IMR-90 (cell line): ENCODE data around the gene SF3A1. TPM values are rescaled to one million over a fixed set of nuclear protein-coding genes. Genes with fewer than 3 reads are reported as not detected.

Experiments
- ATAC-seq: fragments of 200-7000 bp; cut with Tn5 transposase; 2 replicates; pipeline ENCODE4 v1.9.1; 2020; ENCODE audit warnings: low read depth, mild to moderate bottlenecking, moderate library complexity
- BruUV-seq: library from RNA; stranded (reverse); fragments of 400-500 nt; replicated peaks from 2 replicates; lab custom pipeline; 2021; lab: Mats Ljungman, UMichigan
- CTCF ChIA-PET: fragments of 300-600 bp; formaldehyde crosslinking; extraction: SDS; loops from one replicate; lab custom pipeline; 2021; ENCODE audit warnings: antibody characterized with exemption; lab: Yijun Ruan, JAX
- POLR2A ChIA-PET: fragments of 300-600 bp; sonication (Branson Sonifier 250); formaldehyde crosslinking; loops from one replicate; lab custom pipeline; 2022; ENCODE audit warnings: antibody characterized with exemption; ENCODE audit not compliant: unreplicated experiment; lab: Charles Lee
- DNase-seq: peaks from one replicate; pipeline ENCODE4 v3.0.0; 2013
- H2AFZ ChIP-seq: replicated peaks from 2 replicates; pipeline ENCODE3; 2013; ENCODE audit warnings: low read length, mild to moderate bottlenecking; ENCODE audit not compliant: poor library complexity
- H2AK5ac ChIP-seq: 2 replicates; pipeline ENCODE4 v1.6.1; 2013; ENCODE audit warnings: low read depth, low read length, inconsistent platforms
- H2AK9ac ChIP-seq: replicated peaks from 2 replicates; pipeline ENCODE3; 2013; ENCODE audit warnings: mild to moderate bottlenecking, low read depth, low read length, moderate library complexity; ENCODE audit not compliant: poor library complexity
- H2BK120ac ChIP-seq: 2 replicates; pipeline ENCODE4 v1.6.1; 2013; ENCODE audit warnings: low read depth, low read length, inconsistent platforms
- H2BK15ac ChIP-seq: 3 replicates; pipeline ENCODE4 v1.6.1; 2013; ENCODE audit warnings: low read depth, low read length, inconsistent platforms
- H2BK20ac ChIP-seq: 2 replicates; pipeline ENCODE4 v1.6.1; 2013; ENCODE audit warnings: low read depth, mild to moderate bottlenecking, inconsistent platforms, low read length, moderate library complexity
- H2BK5ac ChIP-seq: 2 replicates; pipeline ENCODE4 v1.6.1; 2013; ENCODE audit warnings: mild to moderate bottlenecking, low read depth, low read length, inconsistent platforms; ENCODE audit not compliant: poor library complexity, severe bottlenecking
- H3K14ac ChIP-seq: replicated peaks from 2 replicates; pipeline ENCODE4 v1.6.1; 2013; ENCODE audit warnings: low read depth, low read length, inconsistent platforms
- H3K18ac ChIP-seq: 2 replicates; pipeline ENCODE4 v1.6.1; 2013; ENCODE audit warnings: low read depth, low read length, control low read depth
- H3K23ac ChIP-seq: 2 replicates; pipeline ENCODE4 v1.6.1; 2013; ENCODE audit warnings: low read depth, low read length, inconsistent platforms
- H3K27ac ChIP-seq: 2 replicates; pipeline ENCODE4 v1.5.1; 2013; ENCODE audit warnings: mild to moderate bottlenecking, control low read depth, low read length; ENCODE audit not compliant: insufficient read depth
- H3K27me3 ChIP-seq: 2 replicates; pipeline ENCODE4 v1.6.1; 2013; ENCODE audit warnings: low read length; ENCODE audit not compliant: control insufficient read depth, insufficient read depth
- H3K36me3 ChIP-seq: 2 replicates; pipeline ENCODE4 v1.6.1; 2013; ENCODE audit warnings: low read length, mixed read lengths; ENCODE audit not compliant: control insufficient read depth, insufficient read depth
- H3K4ac ChIP-seq: 2 replicates; pipeline ENCODE4 v1.6.1; 2013; ENCODE audit warnings: low read depth, low read length, inconsistent platforms
- H3K4me1 ChIP-seq: 2 replicates; pipeline ENCODE4 v1.6.1; 2013; ENCODE audit warnings: low read length, mixed read lengths; ENCODE audit not compliant: control insufficient read depth, insufficient read depth
- H3K4me2 ChIP-seq: 2 replicates; pipeline ENCODE4 v1.6.1; 2013; ENCODE audit warnings: low read depth, mild to moderate bottlenecking, control low read depth, low read length, moderate library complexity
- H3K4me3 ChIP-seq: 2 replicates; pipeline ENCODE4 v1.5.1; 2013; ENCODE audit warnings: low read depth, mild to moderate bottlenecking, control low read depth, low read length, moderate library complexity; ENCODE audit not compliant: insufficient read depth
- H3K56ac ChIP-seq: 2 replicates; pipeline ENCODE4 v1.6.1; 2013; ENCODE audit warnings: low read length, inconsistent platforms; ENCODE audit not compliant: insufficient read depth; ENCODE audit errors: extremely low read depth
- H3K79me1 ChIP-seq, 2 experiments: 2 replicates each; pipeline ENCODE4 v1.6.1; 2013; ENCODE audit warnings: low read length in 2 of 2, inconsistent platforms in 1 of 2, low read depth in 1 of 2
- H3K9ac ChIP-seq: 2 replicates; pipeline ENCODE4 v1.6.1; 2013; ENCODE audit warnings: low read depth, low read length, control low read depth
- H3K9me1 ChIP-seq: 2 replicates; pipeline ENCODE4 v1.6.1; 2013; ENCODE audit warnings: low read length, inconsistent platforms; ENCODE audit not compliant: insufficient read depth
- H3K9me3 ChIP-seq: 2 replicates; pipeline ENCODE4 v1.6.1; 2013; ENCODE audit warnings: low read length; ENCODE audit not compliant: control insufficient read depth, insufficient read depth
- H4K20me1 ChIP-seq: 2 replicates; pipeline ENCODE4 v1.6.1; 2013; ENCODE audit warnings: low read length, inconsistent platforms; ENCODE audit not compliant: insufficient read depth
- H4K5ac ChIP-seq: 2 replicates; pipeline ENCODE4 v1.6.1; 2013; ENCODE audit warnings: mild to moderate bottlenecking, low read depth, low read length, control low read depth
- H4K8ac ChIP-seq, 2 experiments: 2 replicates each; pipeline ENCODE4 v1.6.1; 2013; ENCODE audit warnings: low read depth in 2 of 2, low read length in 2 of 2, control low read depth in 1 of 2, inconsistent platforms in 1 of 2
- H4K91ac ChIP-seq: 2 replicates; pipeline ENCODE4 v1.6.1; 2013; ENCODE audit warnings: low read depth, low read length, inconsistent platforms; ENCODE audit not compliant: insufficient read depth
- BHLHE40 ChIP-seq: fragments of 150-350 bp; IDR thresholded peaks from 2 replicates; pipeline ENCODE4 v1.6.1; 2016; ENCODE audit warnings: mild to moderate bottlenecking, low read depth, low read length
- CEBPB ChIP-seq: IDR thresholded peaks from 2 replicates; pipeline ENCODE4 v1.6.1; 2012; ENCODE audit warnings: low read depth, low read length, improper control_type of control experiment
- CTCF ChIP-seq: conservative IDR thresholded peaks from 2 replicates; pipeline ENCODE4 v1.5.1; 2012; ENCODE audit warnings: mild to moderate bottlenecking, low read depth, low read length, improper control_type of control experiment
- FOS ChIP-seq: fragments of 150-350 bp; IDR thresholded peaks from 2 replicates; pipeline ENCODE4 v1.6.1; 2016; ENCODE audit warnings: low read depth, low read length
- MAFK ChIP-seq: IDR thresholded peaks from 2 replicates; pipeline ENCODE4 v1.6.1; 2012; ENCODE audit warnings: low read depth, low read length, improper control_type of control experiment
- MAZ ChIP-seq: IDR thresholded peaks from 2 replicates; pipeline ENCODE4 v1.6.1; 2012; ENCODE audit warnings: low read depth, mild to moderate bottlenecking, low read length, improper control_type of control experiment, moderate library complexity, borderline replicate concordance
- NFE2L2 ChIP-seq: fragments of 150-350 bp; IDR thresholded peaks from 2 replicates; pipeline ENCODE4 v1.6.1; 2016; ENCODE audit warnings: low read depth, mild to moderate bottlenecking, low read length
- POLR2A ChIP-seq: IDR thresholded peaks from 2 replicates; pipeline ENCODE4 v1.6.1; 2012; ENCODE audit warnings: mild to moderate bottlenecking, low read depth, low read length
- RAD21 ChIP-seq: IDR thresholded peaks from 2 replicates; pipeline ENCODE4 v1.6.1; 2012; ENCODE audit warnings: low read length, improper control_type of control experiment
- RCOR1 ChIP-seq: IDR thresholded peaks from 2 replicates; pipeline ENCODE4 v1.6.1; 2012; ENCODE audit warnings: mild to moderate bottlenecking, low read length, improper control_type of control experiment; ENCODE audit not compliant: insufficient replicate concordance
- SMC3 ChIP-seq: fragments of 150-350 bp; IDR thresholded peaks from 2 replicates; pipeline ENCODE4 v1.6.1; 2016; ENCODE audit warnings: low read depth, mild to moderate bottlenecking, antibody characterized with exemption, low read length, moderate library complexity
- USF2 ChIP-seq: fragments of 150-350 bp; IDR thresholded peaks from 2 replicates; pipeline ENCODE4 v1.6.1; 2017; ENCODE audit warnings: mild to moderate bottlenecking, antibody characterized with exemption, low read length, low read depth
- WGBS, 2 experiments: methylation state at CpG; one replicate each; pipeline versions ENCODE4 v1.1.5 to v1.1.7; 2013; ENCODE audit warnings: missing lambda C conversion rate in 2 of 2; ENCODE audit not compliant: insufficient read length in 1 of 2; ENCODE audit errors: extremely low coverage in 2 of 2; 5-methylcytosine and 5-hydroxymethylcytosine counted together
- dilution Hi-C: fragments of 300-500 bp; cut with HindIII; formaldehyde crosslinking; loops from one replicate; pipeline ENCODE4 v1.14.3; 2018; ENCODE audit warnings: low sequenced_read_pairs; ENCODE audit not compliant: unreplicated experiment
- in situ Hi-C: fragments of 300-500 bp; cut with MboI; formaldehyde crosslinking; loops from 3 replicates; pipeline ENCODE4 v1.14.3; 2019; ENCODE audit warnings: low sequenced_read_pairs, inconsistent platforms, mixed read lengths
- intact Hi-C: fragments of 100-400 bp; cut with micrococcal nuclease; formaldehyde crosslinking; loops from 2 replicates; pipeline ENCODE4 v1.10.0; 2022
- polyA plus RNA-seq, 3 experiments: library from polyadenylated mRNA; depleted of rRNA; stranded (reverse); fragments of >200 nt; gene quantifications; 2 replicates each; pipeline ENCODE4 v1.2.3, GENCODE V29; 2012; ENCODE audit warnings: low replicate concordance in 1 of 3
- total RNA-seq: library from RNA; depleted of rRNA; stranded (reverse); fragments of >200 nt; gene quantifications from 2 replicates; pipeline ENCODE4 v1.2.3, GENCODE V29; 2012

SF3A1 gene
- total and polyA plus RNA-seq, 2 of the 4 experiments (the other 2 are of a cell fraction) = 36.9 to 67.2 TPM

DNA sequence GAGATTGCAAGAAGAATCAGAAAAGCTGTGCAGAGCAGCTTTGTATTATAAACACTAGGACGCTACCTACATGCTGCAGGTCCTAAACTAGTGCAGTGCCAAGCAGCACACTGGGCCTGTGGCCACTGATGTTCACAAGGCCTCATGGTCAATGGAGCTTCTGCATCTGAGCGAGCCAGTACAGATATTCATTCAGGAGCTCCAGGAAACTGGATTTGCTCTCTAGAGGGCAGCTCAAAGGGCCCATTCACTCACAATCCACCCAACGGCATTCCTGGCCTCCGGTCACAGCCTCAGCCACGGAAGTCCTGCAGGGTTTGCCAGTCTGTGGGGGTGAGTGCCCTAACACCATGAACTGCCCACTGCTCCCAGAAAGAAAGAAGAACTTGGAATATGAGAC is 24.1 kb downstream of the SF3A1 start:
- DNase-seq = no peak
- dilution Hi-C loops = no loop called here
- in situ Hi-C loops = no loop called here

More for the DNA sequence above, 24.1 kb downstream of the SF3A1 start:
- Histone ChIP-seq H3K27me3 (no peaks in the 10 kb centered on the region), H2BK5ac (no peak overlapping the region), H2AK5ac (no peak overlapping the region), H3K27ac (no peak overlapping the region), H2BK120ac (no peak overlapping the region), H3K18ac (no peak overlapping the region), H3K4me2 (no peak overlapping the region), H3K79me1 (peaks cover 2 to 7% of the 10 kb centered on the region in 2 experiments; a peak in 3 of 4 replicates), H3K14ac (no peak overlapping the region), H3K9ac (no peak overlapping the region), H4K5ac (no peak overlapping the region), H2AK9ac (no peak overlapping the region), H4K91ac (no peak overlapping the region), H2BK15ac (no peak overlapping the region), H3K9me3 (no peaks in the 10 kb centered on the region), H4K20me1 (0 out of 2 replicates have a peak, but pooled peaks cover 3% of the 10 kb centered on the region), H2BK20ac (no peak overlapping the region), H3K9me1 (peaks cover 16% of the 10 kb centered on the region), H3K36me3 (peaks cover 58% of the 10 kb centered on the region), H3K23ac (no peak overlapping the region), H3K4ac (no peak overlapping the region), H2AFZ (no peak overlapping the region), H3K56ac (no peak overlapping the region), H3K4me1 (peaks cover 4% of the 10 kb centered on the region), H4K8ac (no peak overlapping the region), H3K4me3 (no peak overlapping the region)
- TF ChIP-seq BHLHE40 (no peak), CEBPB (no peak), CTCF (no peak), MAZ (no peak), FOS (no peak), RAD21 (no peak), MAFK (no peak), NFE2L2 (no peak), RCOR1 (no peak), SMC3 (no peak), POLR2A (no peak), USF2 (no peak)
- 93% methylated on average over 3 of the region's 5 CpGs; no CpG with 5 or more reads in 1 of the 2 experiments for WGBS, 2 experiments
- POLR2A ChIA-PET = no interaction called here
- CTCF ChIA-PET = no interaction called here
- intact Hi-C loops = no loop called here
- no TSS peak for BruUV-seq
- ATAC-seq = no peak
